Occipital lobe (tissue), 2 donors: Measurements from ENCODE around the gene MTCH1. TPM values are rescaled to one million over a fixed set of nuclear protein-coding genes. Genes with fewer than 3 reads are reported as not detected.

ENCODE experiments used
- DNase-seq: peaks from one replicate; lab custom pipeline; 2025; lab: John Stamatoyannopoulos, UW
- total RNA-seq: library from RNA; depleted of rRNA; stranded (reverse); fragments of >200 nt; gene quantifications from one replicate; pipeline ENCODE4 v1.2.3, GENCODE V29; 2014

The MTCH1 gene, protein sequence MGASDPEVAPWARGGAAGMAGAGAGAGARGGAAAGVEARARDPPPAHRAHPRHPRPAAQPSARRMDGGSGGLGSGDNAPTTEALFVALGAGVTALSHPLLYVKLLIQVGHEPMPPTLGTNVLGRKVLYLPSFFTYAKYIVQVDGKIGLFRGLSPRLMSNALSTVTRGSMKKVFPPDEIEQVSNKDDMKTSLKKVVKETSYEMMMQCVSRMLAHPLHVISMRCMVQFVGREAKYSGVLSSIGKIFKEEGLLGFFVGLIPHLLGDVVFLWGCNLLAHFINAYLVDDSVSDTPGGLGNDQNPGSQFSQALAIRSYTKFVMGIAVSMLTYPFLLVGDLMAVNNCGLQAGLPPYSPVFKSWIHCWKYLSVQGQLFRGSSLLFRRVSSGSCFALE
- total RNA-seq = 133 TPM

DNA sequence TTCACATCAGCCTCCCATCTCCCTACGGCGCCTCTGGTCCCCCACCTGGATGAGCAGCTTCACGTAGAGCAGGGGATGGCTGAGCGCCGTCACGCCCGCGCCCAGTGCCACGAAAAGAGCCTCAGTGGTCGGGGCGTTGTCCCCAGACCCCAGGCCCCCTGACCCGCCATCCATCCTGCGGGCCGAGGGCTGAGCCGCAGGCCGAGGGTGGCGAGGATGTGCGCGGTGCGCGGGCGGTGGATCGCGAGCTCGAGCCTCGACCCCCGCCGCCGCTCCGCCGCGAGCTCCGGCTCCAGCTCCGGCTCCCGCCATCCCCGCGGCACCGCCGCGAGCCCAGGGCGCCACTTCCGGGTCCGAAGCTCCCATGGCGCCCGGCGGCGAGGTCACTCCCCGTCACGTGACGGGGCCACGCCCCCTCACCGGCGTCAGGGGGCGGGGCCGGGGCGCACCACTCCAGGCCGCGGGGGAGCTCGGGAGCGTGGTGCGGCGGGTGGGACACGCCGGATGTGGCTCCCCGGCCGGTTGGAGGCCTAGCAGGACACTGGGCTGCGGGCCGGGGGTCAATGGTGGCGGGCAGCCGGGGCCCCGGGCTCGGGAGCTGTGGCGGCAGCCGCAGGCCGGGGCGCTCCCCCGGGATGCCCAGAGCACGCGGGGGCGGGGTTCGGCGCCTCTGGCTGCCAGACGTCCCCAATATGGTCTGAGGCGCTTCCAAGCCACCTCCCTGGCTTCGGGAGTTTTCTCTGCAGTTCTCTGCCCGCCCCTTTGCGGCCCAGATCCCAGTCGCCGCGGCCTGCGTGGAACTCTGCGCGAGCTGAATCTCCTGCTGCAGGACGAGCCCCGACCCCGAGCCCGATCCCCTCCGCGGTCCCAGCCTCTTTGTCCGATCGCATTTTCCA lies at the start of gene MTCH1:
Gene MTCH1, minus strand, starts transcription at position 389 of the 896 bp plus-strand sequence. Its CDS starts 23 bp downstream, at position 366.
- DNase-seq = peak; percentile 86

DNA sequence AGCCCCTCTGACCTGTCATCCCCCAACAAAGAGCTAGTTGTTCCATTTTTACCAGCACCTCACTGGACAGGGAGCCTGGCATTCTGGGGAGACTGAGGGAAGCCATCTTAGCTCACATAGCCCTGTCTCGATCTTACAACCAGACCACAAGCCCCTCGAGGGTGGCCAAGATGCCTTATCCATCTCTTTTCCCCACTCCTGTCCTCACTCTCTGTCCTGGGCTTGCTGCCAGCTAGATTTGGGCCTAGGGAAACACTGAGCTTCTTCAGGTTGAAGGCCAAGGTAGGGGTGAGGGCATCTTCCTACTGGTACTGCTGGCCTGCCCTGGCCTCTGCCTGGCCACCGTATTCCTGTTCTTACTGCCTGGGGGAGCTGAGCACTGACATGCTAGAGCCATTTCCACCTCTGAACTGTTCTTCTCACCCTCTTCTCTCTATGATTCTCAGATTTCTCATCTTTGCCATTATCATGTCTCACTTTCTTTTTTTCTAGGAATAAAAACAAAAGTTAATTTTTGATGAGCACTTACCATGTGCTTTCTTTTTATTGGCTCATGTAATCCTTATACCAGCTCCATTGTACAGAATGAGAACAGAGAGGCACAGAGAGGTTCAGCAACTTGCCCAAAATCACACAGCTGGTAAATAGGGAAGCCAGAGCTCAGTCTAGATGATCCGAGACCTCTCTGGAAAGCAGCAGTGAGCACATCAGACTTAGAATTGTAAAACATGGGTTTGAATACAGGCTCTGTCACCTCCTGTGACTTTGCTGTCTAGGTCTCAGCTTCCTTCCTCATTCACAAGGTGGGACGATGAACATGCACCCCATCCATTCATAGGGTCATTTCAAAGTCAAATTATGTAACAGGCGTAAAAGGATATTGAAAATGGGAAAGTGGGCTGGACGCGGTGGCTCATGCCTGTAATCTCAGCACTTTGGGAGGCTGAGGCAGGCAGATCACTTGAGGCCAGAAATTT lies 48.1 kb upstream of the MTCH1 start:
- no peak for DNase-seq

DNA sequence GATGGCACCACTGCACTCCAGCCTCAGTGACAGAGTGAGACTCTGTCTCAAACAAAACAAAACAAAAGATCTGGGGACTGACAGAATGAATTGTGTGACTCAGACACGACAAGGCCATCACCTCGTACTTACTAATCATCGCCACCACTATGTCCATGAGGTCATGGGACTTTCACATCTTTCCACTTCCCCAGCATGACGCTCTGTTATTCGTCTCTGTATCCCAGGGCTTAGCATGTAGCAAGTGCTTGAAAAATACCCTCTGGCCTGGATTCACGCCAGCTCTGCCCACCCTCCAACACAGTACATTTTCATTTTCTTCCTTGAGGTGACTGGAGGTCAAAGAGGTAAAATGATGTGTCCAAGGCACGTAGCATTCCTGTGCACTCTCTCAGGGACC lies 47.3 kb upstream of the MTCH1 start:
- DNase-seq = no peak

DNA sequence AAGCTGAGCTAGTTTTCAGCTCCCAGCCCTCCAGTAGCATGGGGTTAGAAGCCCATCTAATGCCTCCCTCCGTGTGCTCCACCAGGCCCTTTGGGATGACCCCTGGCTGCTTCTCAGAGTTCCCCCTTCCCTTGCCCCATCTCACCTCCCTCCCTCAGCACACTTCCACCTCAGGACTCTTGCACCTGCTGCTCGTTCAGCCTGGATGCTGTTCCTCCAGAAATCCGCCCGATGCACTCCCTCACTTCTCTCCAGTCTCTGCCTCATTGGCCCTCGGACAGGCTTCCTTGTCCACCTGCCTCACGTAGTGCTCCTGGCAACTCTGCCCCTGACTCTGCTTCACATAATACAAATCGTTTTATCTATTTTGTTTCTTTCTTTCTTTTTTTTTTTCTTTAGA lies 46.2 kb upstream of the MTCH1 start:
- no peak for DNase-seq

DNA sequence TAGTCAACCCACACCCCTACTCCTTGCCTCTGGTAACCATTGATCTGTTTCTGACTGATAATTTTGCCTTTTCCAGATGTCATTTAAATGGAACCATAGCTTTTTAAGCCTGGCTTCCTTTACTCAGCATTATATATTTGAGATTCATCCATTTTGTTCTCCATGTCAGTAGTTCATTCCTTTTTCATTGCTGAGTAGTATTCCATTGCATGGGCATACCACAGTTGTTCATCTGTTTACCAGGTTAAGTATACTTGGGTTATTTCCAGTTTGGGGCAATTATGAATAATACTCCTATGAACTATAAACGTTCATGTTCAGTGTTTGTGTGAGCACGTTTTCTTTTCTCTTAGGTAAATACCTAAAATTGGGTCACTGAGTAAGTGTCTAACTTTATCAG lies 44.6 kb upstream of the MTCH1 start:
- DNase-seq = no peak

DNA sequence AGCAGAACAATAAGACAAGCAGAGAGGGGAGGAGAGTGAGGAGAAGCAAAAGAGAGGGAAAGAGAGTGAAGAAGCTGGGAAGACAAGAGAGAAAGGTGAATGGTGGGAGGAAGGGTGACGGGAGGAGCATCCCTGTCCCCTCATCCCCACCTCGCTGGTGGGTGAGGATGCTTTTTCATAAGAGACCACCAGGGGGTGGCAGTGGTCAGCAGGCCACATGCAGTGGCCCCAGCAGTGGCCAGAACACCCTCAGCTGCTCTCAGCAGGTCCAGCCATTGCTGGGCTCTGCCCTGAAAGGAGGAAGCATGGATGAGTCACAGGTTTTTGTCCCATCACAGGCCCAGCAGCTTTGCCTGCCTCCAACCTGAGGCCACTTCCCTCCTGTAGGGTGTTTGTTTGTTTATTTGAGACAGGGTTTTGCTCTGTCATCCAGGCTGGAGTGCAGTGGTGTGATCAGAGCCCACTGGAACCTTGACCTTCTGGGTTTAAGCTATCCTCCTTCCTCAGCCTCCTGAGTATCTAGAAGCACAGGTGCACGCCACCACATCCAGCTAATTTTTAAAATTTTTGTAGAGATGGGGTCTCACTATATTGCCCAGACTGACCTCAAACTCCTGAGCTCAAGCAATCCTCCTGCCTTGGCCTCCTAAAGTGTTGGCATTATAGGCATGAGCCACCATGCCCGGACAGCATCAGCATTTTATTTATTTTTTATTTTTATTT lies 43.4 kb upstream of the MTCH1 start:
- no peak for DNase-seq

DNA sequence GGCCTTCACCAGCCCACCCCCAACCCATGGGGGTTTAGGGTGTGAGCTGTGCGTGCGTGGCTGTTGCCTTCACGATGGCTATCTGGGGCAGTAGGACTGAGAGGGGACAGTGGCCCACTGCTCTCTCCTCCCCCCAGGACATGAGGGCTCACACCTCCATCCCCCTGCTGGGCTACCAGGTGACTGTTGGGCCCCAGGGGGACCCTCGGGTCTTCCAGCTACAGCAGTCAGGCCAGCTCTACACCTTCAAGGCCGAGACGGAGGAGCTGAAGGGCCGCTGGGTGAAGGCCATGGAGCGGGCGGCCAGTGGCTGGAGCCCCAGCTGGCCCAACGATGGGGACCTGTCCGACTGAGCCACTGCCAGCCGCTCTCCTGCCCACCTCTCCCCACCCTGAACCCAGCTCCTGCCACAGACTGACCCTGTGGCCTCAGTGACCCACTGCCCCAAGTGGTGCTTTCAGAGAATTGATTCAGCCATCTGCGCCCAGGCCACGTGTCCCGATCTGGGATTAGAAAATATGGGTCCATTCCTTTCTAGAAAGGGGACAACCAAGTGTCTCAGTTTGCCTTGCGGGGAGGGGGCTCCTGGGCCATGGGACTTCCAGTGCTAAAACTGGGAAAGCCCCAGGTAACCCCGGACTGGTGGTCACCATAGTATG lies 41.9 kb upstream of the MTCH1 start:
- no peak for DNase-seq

DNA sequence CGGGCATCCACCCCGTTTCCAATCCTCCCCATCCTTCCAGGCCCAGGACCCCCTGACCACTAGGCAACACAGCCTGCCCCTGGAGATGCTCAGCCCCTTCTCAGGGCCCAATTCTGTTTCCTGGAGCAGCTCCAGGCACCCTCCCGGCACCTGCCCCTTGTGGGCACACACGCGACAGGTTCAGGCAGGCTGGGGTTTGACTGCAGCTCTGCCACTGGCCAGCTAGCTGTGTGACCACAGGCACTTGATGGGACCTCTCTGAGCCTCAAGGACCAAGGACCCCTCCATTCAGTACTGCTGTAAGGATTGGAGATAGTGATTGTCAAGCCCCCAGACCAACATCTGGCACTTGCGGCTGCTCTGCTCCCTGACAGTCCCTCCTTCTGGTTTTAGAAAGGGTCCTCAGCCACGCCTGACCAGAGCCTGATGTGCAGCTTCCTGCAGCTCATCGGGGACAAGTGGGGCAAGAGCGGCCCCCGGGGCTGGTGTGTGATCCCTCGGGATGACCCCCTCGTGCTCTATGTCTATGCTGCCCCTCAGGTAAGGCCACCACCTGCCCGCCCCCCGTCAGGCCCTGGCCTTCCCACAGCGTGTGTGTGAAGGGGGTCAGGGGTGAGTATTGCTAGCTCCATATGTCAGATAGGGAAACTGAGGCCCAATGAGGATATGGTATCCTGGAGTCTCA lies 41.2 kb upstream of the MTCH1 start:
- DNase-seq = no peak

DNA sequence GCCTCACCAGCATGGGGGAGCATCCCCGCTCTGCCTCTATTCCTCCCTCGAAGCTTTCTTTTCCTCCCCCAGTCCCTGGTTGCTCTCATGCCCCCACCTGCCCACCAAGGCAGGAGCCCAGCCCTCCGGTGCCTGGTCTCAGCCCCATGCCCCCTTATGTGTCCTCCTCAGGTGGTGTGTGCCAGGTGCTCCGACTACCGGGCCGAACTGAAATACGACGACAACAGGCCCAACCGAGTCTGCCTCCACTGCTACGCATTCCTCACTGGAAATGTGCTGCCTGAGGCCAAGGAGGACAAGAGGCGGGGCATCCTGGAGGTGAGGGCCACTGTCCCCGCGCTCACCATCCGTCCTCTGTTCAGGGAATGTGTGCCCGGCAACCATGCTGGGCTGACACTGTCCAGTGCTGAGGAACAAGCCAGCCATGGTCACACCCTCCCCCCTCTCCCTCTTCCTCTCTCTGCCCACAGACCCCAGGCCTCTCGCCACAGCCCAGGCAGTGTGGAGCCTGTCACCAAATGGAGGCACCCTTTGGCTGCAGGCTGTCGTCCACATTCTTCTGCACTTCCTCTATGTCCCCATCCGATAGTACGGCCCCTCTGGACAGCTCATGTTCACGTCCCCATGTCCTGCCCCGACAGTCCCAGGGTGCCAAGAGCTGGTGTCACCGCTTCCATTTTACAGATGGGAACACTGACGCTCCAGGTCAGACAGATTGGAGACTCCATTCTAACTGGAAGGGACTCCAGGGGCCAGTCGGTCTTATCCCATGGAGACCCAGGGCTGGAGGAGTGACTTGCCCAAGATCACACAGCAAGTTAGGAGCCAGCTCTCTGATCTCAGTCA lies 39.8 kb upstream of the MTCH1 start:
- no peak for DNase-seq

DNA sequence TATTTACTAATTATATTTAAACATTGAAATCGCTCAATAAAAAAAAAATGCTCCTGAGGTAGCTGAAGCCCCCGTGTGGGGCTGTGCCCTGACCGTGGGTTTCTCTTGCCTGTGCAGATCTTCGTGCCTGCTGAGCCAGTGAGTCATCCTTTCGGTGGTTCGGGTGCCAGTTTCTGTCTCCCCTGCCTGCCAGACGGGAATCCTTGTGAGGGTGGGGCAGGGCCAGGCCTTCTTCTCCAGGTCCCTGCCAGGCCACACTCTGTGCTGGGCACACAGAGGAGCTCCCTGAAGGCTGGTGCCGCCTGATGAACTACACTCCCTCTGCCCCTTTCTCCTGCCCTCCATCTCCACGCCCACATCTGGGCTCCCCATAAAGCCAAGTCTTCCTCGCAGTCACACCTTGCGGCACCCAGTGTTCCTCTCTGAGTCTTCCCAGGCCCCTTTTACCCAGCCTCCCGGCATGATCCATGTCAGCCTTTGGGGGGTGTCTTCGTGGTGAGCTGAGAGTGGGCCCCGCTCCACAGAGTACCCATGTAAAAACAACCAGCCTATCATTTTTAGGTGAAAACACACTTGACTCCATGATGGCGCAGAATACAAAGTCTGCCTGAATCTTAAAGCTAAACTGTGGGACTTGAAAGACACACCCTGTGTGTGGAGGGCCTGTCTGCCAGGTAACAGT lies 38.8 kb upstream of the MTCH1 start:
- DNase-seq = no peak

DNA sequence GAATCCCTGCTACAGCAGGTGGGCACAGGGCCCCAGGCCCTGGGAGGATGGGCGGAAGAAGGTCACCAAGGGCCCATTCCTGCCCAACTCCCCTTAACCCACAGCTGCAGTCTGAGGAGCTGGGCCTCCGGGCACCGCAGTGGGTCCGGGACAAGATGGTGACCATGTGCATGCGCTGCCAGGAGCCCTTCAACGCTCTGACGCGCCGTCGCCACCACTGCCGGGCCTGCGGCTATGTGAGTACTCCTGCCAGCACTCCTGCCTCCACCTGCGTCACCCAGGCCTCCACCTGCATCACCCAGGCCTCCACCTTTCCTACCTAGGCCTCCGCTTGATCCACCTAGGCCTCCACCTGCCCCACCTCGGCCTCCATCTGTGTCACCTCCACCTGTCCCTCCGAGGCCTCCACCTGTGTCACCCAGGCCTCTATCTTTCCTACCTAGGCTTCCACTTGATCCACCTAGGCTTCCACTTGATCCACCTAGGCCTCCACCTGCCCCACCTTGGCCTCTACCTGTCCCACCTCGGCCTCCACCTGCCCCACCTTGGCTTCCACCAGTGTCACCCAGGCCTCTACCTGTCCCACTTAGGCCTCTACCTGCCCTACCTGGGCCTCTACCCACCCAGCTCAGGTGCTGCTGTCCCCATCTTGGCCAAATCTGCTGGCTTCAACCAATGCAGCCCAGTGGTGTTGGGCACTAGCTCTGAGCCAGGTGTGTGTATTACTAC lies 36.3 kb upstream of the MTCH1 start:
- DNase-seq = no peak

DNA sequence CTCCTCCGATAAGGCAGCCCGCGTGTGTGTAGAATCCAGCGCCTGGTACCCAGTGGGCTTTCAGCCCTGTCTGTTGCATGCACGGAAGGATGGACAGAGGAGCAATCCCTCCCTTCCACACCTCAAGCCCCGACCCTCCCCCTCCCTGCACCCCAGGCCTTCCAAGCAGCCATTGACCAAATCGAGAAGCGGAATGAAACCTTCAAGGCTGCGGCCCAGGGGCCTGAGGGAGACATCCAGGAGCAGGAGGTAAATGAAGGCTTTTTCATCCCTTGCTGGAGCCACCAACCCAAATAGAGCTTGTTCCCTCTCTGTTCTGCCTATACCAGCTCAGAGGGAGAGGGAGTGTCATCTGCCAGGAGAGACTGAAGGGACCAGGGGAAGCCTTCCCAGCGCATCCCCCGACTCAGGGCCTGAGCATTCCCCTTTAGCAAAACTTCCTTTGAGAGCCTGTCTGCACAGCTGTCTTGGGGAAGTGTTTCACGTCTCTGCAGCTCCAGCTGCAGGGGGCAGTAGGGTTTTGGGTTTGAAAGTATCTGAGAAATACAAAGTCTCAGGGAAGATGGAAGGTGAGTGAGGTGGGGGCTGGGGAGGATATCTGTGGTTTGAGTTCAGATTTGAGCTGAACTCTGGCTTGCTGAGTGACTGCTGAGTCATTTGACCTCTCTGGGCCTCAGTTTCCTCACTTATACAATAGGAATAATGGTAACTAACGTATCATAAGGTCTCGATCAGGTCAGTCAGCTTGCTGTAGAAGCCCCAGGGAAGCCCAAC lies 35.5 kb upstream of the MTCH1 start:
- DNase-seq = no peak

DNA sequence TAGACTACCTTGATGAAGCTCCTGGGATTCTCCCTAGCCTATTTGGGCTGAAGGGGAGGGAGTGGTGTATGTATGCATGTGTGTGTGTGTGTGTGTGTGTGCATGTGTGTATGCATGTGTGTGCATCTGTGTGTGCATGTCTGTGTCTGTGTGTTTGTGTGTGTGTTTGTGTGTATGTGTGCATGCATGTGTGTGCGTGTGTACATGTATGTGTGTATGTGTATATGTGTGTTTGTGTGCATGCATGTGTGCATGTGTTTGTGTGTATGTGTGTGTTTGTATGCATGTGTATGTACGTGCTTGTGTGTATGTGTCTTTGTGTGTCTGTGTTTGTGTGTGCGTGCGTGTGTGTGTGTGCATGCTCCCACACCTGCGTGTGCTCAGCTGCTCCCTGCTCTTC lies 34.8 kb upstream of the MTCH1 start:
- DNase-seq = no peak

DNA sequence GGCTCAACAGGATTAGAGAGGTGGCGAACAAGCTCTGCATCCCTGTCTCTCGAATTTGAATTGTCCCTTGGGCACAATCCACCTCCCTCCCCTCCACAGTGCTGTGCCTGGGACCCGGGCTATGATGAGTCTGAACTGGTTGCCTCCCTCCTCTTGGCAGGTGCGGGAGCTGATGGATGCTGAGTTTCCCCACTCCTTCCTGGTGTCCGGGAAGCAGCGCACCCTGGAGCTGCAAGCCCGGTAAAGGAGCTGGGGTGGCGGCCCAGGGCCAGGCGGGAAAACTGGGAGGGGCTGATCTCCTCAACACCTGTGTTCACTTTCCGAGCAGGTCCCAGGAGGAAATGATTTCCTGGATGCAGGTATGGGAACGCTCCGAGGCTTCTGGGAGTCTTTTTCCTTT lies 34.4 kb upstream of the MTCH1 start:
- DNase-seq = no peak

DNA sequence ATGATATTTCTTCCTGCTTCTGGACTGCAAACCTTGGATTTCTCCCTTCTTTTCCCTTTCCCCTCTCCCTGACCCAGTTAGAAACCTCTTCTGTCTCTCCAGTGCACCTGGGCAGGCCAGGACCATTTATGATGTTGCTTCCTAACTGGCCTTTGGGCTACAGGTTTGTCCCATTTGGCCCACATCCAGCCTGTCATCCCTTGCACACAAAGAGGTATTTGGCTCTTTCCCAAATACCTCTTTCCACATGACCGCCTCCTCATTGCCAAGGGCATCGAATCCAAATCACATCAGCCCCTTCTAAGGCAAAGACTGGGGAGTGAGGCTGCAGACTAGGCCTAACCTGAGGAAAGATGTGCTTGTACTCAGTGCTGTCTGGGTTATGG lies 33.1 kb upstream of the MTCH1 start:
- DNase-seq = no peak

DNA sequence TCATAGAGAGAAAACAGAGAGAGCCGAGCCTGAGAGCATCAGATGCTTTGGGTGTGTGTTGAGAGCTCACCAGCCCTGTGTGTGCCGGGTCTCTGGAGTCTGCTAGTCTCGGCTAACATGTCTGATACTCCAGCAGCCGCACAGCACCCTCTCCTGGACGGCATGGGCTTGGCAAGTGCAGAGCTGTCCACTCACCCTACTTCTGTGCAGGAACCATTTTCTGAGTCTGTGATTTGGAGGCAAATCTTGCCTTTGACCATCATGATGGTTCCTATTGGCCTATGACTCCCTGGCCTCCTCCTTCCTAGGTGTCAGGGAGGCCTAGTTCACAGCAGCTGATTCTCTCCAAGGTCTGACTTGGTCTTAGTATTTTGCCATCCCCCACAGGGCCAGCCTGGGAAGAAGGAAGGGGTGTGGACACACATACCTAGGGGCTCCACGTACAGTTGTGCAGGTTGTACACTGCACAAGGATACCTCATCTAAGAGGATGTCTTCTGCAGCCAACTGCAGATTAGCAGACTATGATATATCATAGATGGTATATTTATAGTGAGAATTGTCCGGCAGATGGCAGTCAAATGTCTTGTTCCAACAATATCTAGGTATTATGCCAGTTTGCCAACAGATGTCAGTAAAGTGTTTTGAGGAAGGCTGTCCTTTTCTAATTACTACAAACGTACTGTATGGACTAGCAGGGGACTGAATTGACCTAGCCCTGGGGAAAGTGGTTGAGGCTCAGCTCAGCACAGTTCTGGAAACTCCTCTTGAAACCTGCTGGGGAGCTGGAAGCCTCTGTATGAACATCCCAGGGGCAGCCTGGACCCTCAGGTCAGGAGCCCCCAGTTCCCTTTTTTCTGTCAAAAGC lies 32.4 kb upstream of the MTCH1 start:
- DNase-seq = peak; percentile 87
